ENCODE results near the gene EIF4A2. TPM values are rescaled to one million over a fixed set of nuclear protein-coding genes. Genes with fewer than 3 reads are reported as not detected.

Gene EIF4A2
- total RNA-seq, 1 experiment from 2014 or later, result 574 TPM

DNA sequence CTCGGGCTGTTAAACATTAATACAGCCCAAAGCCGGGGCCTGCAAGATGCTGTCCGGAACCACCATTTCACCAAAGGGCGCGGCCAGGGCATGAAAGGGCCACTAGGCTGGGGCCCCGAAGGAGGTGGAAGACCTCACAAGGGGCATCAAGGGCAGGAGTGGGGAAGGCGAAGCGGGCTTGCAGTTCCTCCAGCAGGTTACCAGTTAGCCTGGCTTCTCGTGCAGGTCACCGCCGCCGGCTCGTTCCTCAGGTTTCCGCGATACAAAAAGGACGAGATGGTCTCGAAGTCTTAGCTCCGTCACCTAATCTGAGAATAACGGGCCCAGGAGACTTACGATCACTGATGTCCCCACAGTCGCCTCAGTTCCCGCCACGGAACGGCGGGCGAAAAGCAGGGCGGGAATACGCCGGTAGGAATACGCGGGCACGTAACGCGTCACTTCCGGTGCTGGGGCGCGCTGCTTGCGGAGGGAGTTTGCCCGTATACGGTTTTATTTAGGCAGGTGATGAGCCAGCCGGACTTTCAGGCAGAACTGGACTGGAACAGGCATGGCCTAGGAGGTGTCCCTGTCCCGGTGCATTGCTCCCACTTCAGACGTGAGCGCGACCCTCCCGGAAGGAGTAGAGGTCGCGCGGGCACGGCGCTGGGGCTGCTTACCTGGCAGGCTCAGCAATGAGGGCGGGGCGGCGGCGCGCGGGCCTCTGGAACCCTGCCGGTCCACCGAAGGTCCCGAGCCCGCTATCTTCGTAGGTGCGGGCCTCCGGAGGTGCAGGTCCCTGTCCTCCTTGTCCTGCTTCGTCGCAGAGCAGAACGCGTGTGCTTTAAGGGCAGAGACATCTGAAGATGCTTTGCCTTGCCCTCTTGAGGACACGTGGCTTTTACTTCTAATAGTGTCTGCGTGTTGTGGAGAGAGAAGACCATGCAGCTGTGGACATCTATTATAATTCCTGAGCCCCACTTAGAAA is 23.0 kb downstream of the EIF4A2 start, which contains the start of gene RFC4:
Gene RFC4 (minus strand): TSS at position 394 of the 967 bp plus-strand sequence. CDS start 1,769 bp downstream, outside the sequence.
- no peaks in the 10 kb centered on the region for H3K27me3 Mint-ChIP-seq (ENCODE audit: low read depth)
- peaks cover 22% of the 10 kb centered on the region for H3K36me3 Mint-ChIP-seq
- H3K4me3 Mint-ChIP-seq, result peak within 1 kb of the TSS; percentile 86
- no peaks in the 10 kb centered on the region for H3K9me3 Mint-ChIP-seq
- ATAC-seq (peak; percentile 84), DNase-seq (ENCODE audit: low spot score) (peak; percentile 82)
- ChIA-PET CTCF (interaction anchor here (0.9 to 2.3 kb wide), 2 partner anchors 15 to 217 kb away, joined by 3 to 10 read pairs; no protein-coding TSS in a partner anchor), POLR2A (interaction anchor here (0.6 to 2.5 kb wide), 5 partner anchors 23 to 414 kb away, joined by 3 to 8 read pairs (median 3); partner anchors contain the start of genes DNAJB11, EIF4A2 and RPL39L)
- H3K27ac Mint-ChIP-seq, result peak within 1 kb of the TSS; percentile 90
- H3K4me1 Mint-ChIP-seq, result peaks cover 16% of the 10 kb centered on the region
- no peak for TF ChIP-seq CDX4 (CRISPR knock-in tag; IDR thresholded peaks at IDR 0.05; ENCODE audit: borderline replicate concordance)
- TF ChIP-seq JUN (CRISPR knock-in tag; IDR thresholded peaks at IDR 0.05), result no peak
- TF ChIP-seq IRF1 (CRISPR knock-in tag; IDR thresholded peaks at IDR 0.05), result no peak; the same call in 1 of the 2 replicates
- peak; percentile 95; the same call in 1 of the 2 replicates for TF ChIP-seq MYBL2 (CRISPR knock-in tag; IDR thresholded peaks at IDR 0.05)
- TF ChIP-seq ZMAT4 (CRISPR knock-in tag; IDR thresholded peaks at IDR 0.05), result no peak
- TF ChIP-seq ATF1 (CRISPR knock-in tag; IDR thresholded peaks at IDR 0.05), result peak; percentile 82; the same call in 1 of the 2 replicates
- TF ChIP-seq GABPB1 (CRISPR knock-in tag; IDR thresholded peaks at IDR 0.05), result peak; percentile 81
- TF ChIP-seq, protein P1, sequence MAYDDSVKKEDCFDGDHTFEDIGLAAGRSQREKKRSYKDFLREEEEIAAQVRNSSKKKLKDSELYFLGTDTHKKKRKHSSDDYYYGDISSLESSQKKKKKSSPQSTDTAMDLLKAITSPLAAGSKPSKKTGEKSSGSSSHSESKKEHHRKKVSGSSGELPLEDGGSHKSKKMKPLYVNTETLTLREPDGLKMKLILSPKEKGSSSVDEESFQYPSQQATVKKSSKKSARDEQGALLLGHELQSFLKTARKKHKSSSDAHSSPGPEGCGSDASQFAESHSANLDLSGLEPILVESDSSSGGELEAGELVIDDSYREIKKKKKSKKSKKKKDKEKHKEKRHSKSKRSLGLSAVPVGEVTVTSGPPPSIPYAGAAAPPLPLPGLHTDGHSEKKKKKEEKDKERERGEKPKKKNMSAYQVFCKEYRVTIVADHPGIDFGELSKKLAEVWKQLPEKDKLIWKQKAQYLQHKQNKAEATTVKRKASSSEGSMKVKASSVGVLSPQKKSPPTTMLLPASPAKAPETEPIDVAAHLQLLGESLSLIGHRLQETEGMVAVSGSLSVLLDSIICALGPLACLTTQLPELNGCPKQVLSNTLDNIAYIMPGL (CRISPR knock-in tag; IDR thresholded peaks at IDR 0.05), result peak; percentile 82; the same call in 1 of the 2 replicates
- TF ChIP-seq SMAD4 (CRISPR knock-in tag; IDR thresholded peaks at IDR 0.05), result no peak
- TF ChIP-seq, protein P2, sequence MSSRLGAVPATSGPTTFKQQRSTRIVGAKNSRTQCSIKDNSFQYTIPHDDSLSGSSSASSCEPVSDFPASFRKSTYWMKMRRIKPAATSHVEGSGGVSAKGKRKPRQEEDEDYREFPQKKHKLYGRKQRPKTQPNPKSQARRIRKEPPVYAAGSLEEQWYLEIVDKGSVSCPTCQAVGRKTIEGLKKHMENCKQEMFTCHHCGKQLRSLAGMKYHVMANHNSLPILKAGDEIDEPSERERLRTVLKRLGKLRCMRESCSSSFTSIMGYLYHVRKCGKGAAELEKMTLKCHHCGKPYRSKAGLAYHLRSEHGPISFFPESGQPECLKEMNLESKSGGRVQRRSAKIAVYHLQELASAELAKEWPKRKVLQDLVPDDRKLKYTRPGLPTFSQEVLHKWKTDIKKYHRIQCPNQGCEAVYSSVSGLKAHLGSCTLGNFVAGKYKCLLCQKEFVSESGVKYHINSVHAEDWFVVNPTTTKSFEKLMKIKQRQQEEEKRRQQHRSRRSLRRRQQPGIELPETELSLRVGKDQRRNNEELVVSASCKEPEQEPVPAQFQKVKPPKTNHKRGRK (CRISPR knock-in tag; IDR thresholded peaks at IDR 0.05; ENCODE audit: borderline replicate concordance), result no peak
- TF ChIP-seq, protein P3, sequence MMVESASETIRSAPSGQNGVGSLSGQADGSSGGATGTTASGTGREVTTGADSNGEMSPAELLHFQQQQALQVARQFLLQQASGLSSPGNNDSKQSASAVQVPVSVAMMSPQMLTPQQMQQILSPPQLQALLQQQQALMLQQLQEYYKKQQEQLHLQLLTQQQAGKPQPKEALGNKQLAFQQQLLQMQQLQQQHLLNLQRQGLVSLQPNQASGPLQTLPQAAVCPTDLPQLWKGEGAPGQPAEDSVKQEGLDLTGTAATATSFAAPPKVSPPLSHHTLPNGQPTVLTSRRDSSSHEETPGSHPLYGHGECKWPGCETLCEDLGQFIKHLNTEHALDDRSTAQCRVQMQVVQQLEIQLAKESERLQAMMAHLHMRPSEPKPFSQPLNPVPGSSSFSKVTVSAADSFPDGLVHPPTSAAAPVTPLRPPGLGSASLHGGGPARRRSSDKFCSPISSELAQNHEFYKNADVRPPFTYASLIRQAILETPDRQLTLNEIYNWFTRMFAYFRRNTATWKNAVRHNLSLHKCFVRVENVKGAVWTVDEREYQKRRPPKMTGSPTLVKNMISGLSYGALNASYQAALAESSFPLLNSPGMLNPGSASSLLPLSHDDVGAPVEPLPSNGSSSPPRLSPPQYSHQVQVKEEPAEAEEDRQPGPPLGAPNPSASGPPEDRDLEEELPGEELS (CRISPR knock-in tag; IDR thresholded peaks at IDR 0.05), result peak; percentile 16; the same call in 1 of the 2 replicates
- peak; percentile 67; the same call in 1 of the 2 replicates for TF ChIP-seq ESRRA (CRISPR knock-in tag; IDR thresholded peaks at IDR 0.05; ENCODE audit: borderline replicate concordance)
- TF ChIP-seq, protein P4, sequence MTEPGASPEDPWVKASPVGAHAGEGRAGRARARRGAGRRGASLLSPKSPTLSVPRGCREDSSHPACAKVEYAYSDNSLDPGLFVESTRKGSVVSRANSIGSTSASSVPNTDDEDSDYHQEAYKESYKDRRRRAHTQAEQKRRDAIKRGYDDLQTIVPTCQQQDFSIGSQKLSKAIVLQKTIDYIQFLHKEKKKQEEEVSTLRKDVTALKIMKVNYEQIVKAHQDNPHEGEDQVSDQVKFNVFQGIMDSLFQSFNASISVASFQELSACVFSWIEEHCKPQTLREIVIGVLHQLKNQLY (CRISPR knock-in tag; IDR thresholded peaks at IDR 0.05), result no peak
- no peak for TF ChIP-seq GRHL2 (CRISPR knock-in tag; IDR thresholded peaks at IDR 0.05; ENCODE audit: insufficient replicate concordance, severe bottlenecking)
- TF ChIP-seq SOX15 (CRISPR knock-in tag; IDR thresholded peaks at IDR 0.05), result no peak
- peak; percentile 34; the same call in 1 of the 2 replicates for TF ChIP-seq SMAD3 (CRISPR knock-in tag; IDR thresholded peaks at IDR 0.05; ENCODE audit: borderline replicate concordance)
- TF ChIP-seq CREB1 (CRISPR knock-in tag; IDR thresholded peaks at IDR 0.05), result peak; percentile 81; the same call in 1 of the 2 replicates
- TF ChIP-seq FOXK1 (CRISPR knock-in tag; IDR thresholded peaks at IDR 0.05), result peak; percentile 93
- no peak for TF ChIP-seq NR3C1 (CRISPR knock-in tag; conservative IDR thresholded peaks at IDR 0.05; ENCODE audit: low read depth)
- TF ChIP-seq ZNF121 (CRISPR knock-in tag; IDR thresholded peaks at IDR 0.05), result no peak
- peak; percentile 20; the same call in 1 of the 2 replicates for TF ChIP-seq ARID4B (CRISPR knock-in tag; IDR thresholded peaks at IDR 0.05; ENCODE audit: borderline replicate concordance)
- no peak for TF ChIP-seq ZBTB21 (CRISPR knock-in tag; IDR thresholded peaks at IDR 0.05; ENCODE audit: borderline replicate concordance)
